Skeletal muscle tissue (tissue), 4 donors: ENCODE measurements around the gene CDYL2. TPM values are rescaled to one million over a fixed set of nuclear protein-coding genes. Genes with fewer than 3 reads are reported as not detected.

ENCODE experiments used
- H3K27ac ChIP-seq: one replicate; pipeline ENCODE4 v1.7.0; 2013; ENCODE audit warnings: mild to moderate bottlenecking, low read depth, low read length, inconsistent platforms
- H3K27me3 ChIP-seq, 3 donors: one replicate each; pipeline ENCODE4 v1.7.0; 2013; ENCODE audit warnings: low read length in 3 of 3; ENCODE audit not compliant: control insufficient read depth in 3 of 3, insufficient read depth in 3 of 3
- H3K36me3 ChIP-seq, 3 donors: one replicate each; pipeline ENCODE4 v1.7.0; 2013; ENCODE audit warnings: low read length in 3 of 3; ENCODE audit not compliant: control insufficient read depth in 3 of 3, insufficient read depth in 3 of 3
- H3K4me1 ChIP-seq, 3 donors: one replicate each; pipeline ENCODE4 v1.7.0; 2013; ENCODE audit warnings: low read length in 3 of 3, mild to moderate bottlenecking in 3 of 3; ENCODE audit not compliant: control insufficient read depth in 3 of 3, insufficient read depth in 3 of 3
- H3K4me3 ChIP-seq, 3 donors: one replicate each; pipeline ENCODE4 v1.7.0; 2013; ENCODE audit warnings: low read length in 3 of 3
- H3K9ac ChIP-seq, 3 donors: one replicate each; pipeline ENCODE4 v1.7.0; 2013; ENCODE audit warnings: low read length in 3 of 3, mild to moderate bottlenecking in 3 of 3, moderate library complexity in 2 of 3, low read depth in 1 of 3
- H3K9me3 ChIP-seq, 3 donors: one replicate each; pipeline ENCODE4 v1.7.0; 2013; ENCODE audit warnings: low read length in 3 of 3; ENCODE audit not compliant: control insufficient read depth in 3 of 3
- total RNA-seq: library from RNA; depleted of rRNA; stranded (reverse); fragments of >200 nt; gene quantifications from one replicate; pipeline ENCODE4 v1.2.3, GENCODE V29; 2014
- donor health status: Osteomylitis.

The CDYL2 gene
- total RNA-seq, 1 donor from 2014 or later, result 1.6 TPM

DNA sequence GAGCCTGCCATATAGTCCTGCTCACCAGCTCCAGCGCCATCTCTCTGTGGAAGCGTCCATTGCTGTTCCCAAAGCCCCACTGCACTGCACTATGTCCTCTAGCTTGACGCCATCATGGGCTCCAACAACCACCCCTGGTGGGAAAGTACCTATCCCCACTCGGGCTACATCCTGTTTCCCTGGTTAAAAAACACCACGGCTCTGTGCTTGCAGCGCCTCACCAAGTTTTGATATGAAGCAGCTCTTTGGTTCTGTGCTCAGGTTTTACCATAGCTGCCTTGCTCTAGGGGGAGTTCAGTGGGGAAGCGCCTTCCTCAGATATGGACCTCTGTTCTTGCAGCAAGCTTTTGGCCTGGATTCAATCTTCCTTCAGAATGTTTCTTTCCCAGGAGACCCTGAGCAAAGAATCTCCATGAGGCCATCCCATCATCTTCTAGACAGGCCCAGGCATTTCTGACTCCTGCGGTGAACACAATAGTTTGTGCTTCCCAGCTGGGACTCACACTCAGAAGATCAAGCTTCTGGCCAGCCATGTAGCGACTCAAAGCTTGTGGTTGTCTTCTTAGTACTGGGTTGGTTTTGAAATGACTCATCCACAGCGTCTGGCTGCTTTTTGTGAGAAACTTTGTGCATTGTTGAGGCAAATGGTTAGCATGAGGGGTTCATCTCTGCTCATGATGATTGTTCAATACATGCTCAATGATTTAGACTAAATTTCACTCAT is 224.1 kb downstream of the CDYL2 start:
- H3K36me3 ChIP-seq, result no peaks in the 10 kb centered on the region
- no peak overlapping the region for H3K4me3 ChIP-seq
- no peak overlapping the region for H3K9ac ChIP-seq
- H3K9me3 ChIP-seq, result no peaks in the 10 kb centered on the region
- no peaks in the 10 kb centered on the region for H3K27me3 ChIP-seq
- no peaks in the 10 kb centered on the region for H3K4me1 ChIP-seq
- no peak overlapping the region for H3K27ac ChIP-seq

GRCh38 chr16:80577485-80578280 is 226.7 kb downstream of the CDYL2 start:
- Histone ChIP-seq H3K4me3 (no peak overlapping the region), H3K36me3 (no peaks in the 10 kb centered on the region), H3K4me1 (no peaks in the 10 kb centered on the region), H3K9me3 (no peaks in the 10 kb centered on the region), H3K27ac (no peak overlapping the region), H3K9ac (no peak overlapping the region), H3K27me3 (peaks cover 0 to 4% (median 0%) of the 10 kb centered on the region in 3 donors)

- Histone ChIP-seq H3K9me3 (no peaks in the 10 kb centered on the region), H3K4me1 (no peaks in the 10 kb centered on the region), H3K9ac (no peak overlapping the region), H3K27me3 (peaks cover 0 to 4% (median 3%) of the 10 kb centered on the region in 3 donors), H3K36me3 (no peaks in the 10 kb centered on the region), H3K4me3 (no peak overlapping the region), H3K27ac (no peak overlapping the region)
These were observed 228.0 kb downstream of the CDYL2 start for GRCh38 chr16:80576343-80576912.

GRCh38 chr16:80573700-80574120 is 230.7 kb downstream of the CDYL2 start:
- peaks cover 0 to 8% (median 4%) of the 10 kb centered on the region in 3 donors for H3K27me3 ChIP-seq
- H3K9me3 ChIP-seq, result no peaks in the 10 kb centered on the region
- no peak overlapping the region for H3K27ac ChIP-seq
- H3K4me1 ChIP-seq, result no peaks in the 10 kb centered on the region
- no peak overlapping the region for H3K9ac ChIP-seq
- H3K36me3 ChIP-seq, result no peaks in the 10 kb centered on the region
- no peak overlapping the region for H3K4me3 ChIP-seq

- H3K27ac ChIP-seq, result no peak overlapping the region
- H3K27me3 ChIP-seq, result peaks cover 0 to 13% (median 4%) of the 10 kb centered on the region in 3 donors
- H3K9me3 ChIP-seq, result no peaks in the 10 kb centered on the region
- H3K4me3 ChIP-seq, result no peak overlapping the region
- H3K9ac ChIP-seq, result no peak overlapping the region
- H3K36me3 ChIP-seq, result no peaks in the 10 kb centered on the region
- H3K4me1 ChIP-seq, result no peaks in the 10 kb centered on the region
These were observed 234.3 kb downstream of the CDYL2 start for GRCh38 chr16:80570106-80570478.

- Histone ChIP-seq H3K9ac (no peak overlapping the region), H3K27me3 (peaks cover 0 to 13% (median 4%) of the 10 kb centered on the region in 3 donors), H3K4me3 (no peak overlapping the region), H3K4me1 (no peaks in the 10 kb centered on the region), H3K36me3 (no peaks in the 10 kb centered on the region), H3K27ac (no peak overlapping the region), H3K9me3 (no peaks in the 10 kb centered on the region)
These were observed 234.8 kb downstream of the CDYL2 start for GRCh38 chr16:80569440-80570105.

DNA sequence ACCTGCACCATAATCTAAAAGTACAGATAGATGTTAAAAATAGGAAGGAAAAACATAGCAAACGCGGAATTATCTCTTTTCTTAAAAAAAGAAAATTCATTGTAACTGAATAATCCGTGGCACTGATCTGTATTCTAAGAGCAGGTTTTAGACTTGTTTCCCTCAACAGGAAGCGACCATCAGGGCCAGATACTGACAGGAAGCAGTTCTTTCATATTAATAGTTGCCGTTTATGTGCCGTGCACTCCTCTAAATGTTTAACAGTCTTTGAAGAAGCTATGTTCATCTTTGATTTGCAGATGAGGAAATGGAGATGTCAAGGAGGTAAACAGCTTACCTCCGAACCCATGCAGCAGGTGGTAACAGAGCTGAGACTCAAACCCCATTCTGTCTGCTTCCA is 240.0 kb downstream of the CDYL2 start:
- Histone ChIP-seq H3K36me3 (no peaks in the 10 kb centered on the region), H3K27ac (no peak overlapping the region), H3K9me3 (no peaks in the 10 kb centered on the region), H3K9ac (no peak overlapping the region), H3K27me3 (peaks cover 0 to 15% (median 0%) of the 10 kb centered on the region in 3 donors), H3K4me3 (no peak overlapping the region), H3K4me1 (no peaks in the 10 kb centered on the region)

DNA sequence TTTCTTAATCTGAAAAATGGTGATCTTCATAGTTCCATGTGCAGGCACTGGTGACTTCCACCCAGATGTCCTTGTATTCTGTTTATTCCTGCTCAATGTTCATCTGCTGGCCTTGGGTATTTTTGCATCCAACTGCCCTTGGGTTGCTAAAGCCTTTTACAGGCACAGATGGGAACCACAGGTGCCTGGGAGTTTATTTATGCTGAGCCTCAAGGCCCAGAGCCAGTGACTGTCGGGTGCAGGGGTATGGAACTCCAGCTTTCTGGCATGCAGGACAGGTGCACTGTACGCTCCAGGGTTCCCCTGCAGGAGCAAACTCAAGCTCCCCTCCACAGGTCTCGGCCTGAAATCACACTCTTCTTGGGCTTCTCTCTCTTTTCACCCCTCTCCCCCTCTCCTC is 241.3 kb downstream of the CDYL2 start:
- Histone ChIP-seq H3K9me3 (no peaks in the 10 kb centered on the region), H3K27ac (no peak overlapping the region), H3K36me3 (no peaks in the 10 kb centered on the region), H3K27me3 (peaks cover 0 to 15% (median 0%) of the 10 kb centered on the region in 3 donors), H3K9ac (no peak overlapping the region), H3K4me1 (no peaks in the 10 kb centered on the region), H3K4me3 (no peak overlapping the region)

- H3K27me3 ChIP-seq, result peaks cover 0 to 10% (median 4%) of the 10 kb centered on the region in 3 donors
- no peaks in the 10 kb centered on the region for H3K9me3 ChIP-seq
- H3K4me1 ChIP-seq, result no peaks in the 10 kb centered on the region
- no peaks in the 10 kb centered on the region for H3K36me3 ChIP-seq
- H3K4me3 ChIP-seq, result no peak overlapping the region
- no peak overlapping the region for H3K9ac ChIP-seq
- no peak overlapping the region for H3K27ac ChIP-seq
These were observed 245.0 kb downstream of the CDYL2 start for GRCh38 chr16:80559369-80559768.
